C1 segment of cervical spinal cord (tissue), 14 donors: Measurements from ENCODE around the gene GM2A.
A peak's percentile ranks its signal among the peaks of the same experiment; 100 is the strongest.
"Not testable (repeated sequence)": the region's sequence is repeated elsewhere in the genome, so short reads cannot be mapped to it uniquely, and the experiment has no call there.

ENCODE experiments used
- DNase-seq, 14 donors: peaks; one replicate each; lab custom pipeline; 2025; lab: John Stamatoyannopoulos, UW

The GM2A gene

GRCh38 chr5:151227918-151228447 lies 25.0 kb upstream of the GM2A start:
- no peak for DNase-seq

- DNase-seq: no peak
Measured at GRCh38 chr5:151228986-151229385, 24.0 kb upstream of the GM2A start.

GRCh38 chr5:151230048-151230680 lies 22.8 kb upstream of the GM2A start:
- no peak for DNase-seq

GRCh38 chr5:151231359-151231758 lies 21.6 kb upstream of the GM2A start:
- no peak for DNase-seq

- no peak for DNase-seq
Measured at GRCh38 chr5:151233616-151234085, 19.3 kb upstream of the GM2A start.

GRCh38 chr5:151234476-151235238 lies 18.3 kb upstream of the GM2A start:
- no peak for DNase-seq

- DNase-seq: not testable (repeated sequence)
Measured at GRCh38 chr5:151235239-151235571, 17.8 kb upstream of the GM2A start.

- DNase-seq: no peak
Measured at GRCh38 chr5:151236888-151237287, 16.1 kb upstream of the GM2A start.

- no peak for DNase-seq
Measured at GRCh38 chr5:151237685-151238084, 15.3 kb upstream of the GM2A start.

GRCh38 chr5:151238303-151238741 lies 14.7 kb upstream of the GM2A start:
- DNase-seq: no peak

- DNase-seq: peak in 6 of 14 donors; percentile 11 to 36 (median 23)
Measured at GRCh38 chr5:151239237-151239861, 13.6 kb upstream of the GM2A start.

GRCh38 chr5:151240268-151240835 lies 12.6 kb upstream of the GM2A start:
- not testable (repeated sequence) for DNase-seq

GRCh38 chr5:151240924-151241635 lies 11.9 kb upstream of the GM2A start:
- no peak for DNase-seq

- no peak for DNase-seq
Measured at GRCh38 chr5:151243127-151243526, 9.9 kb upstream of the GM2A start.

- DNase-seq: no peak
Measured at GRCh38 chr5:151243564-151243963, 9.4 kb upstream of the GM2A start.

GRCh38 chr5:151244206-151244605 lies 8.8 kb upstream of the GM2A start:
- no peak for DNase-seq

- DNase-seq: no peak
Measured at GRCh38 chr5:151245680-151246219, 7.2 kb upstream of the GM2A start.

GRCh38 chr5:151248651-151249050 lies 4.3 kb upstream of the GM2A start:
- DNase-seq: no peak

- DNase-seq: no peak
Measured at GRCh38 chr5:151249281-151249680, 3.7 kb upstream of the GM2A start.

- DNase-seq: no peak
Measured at GRCh38 chr5:151250346-151251000, 2.5 kb upstream of the GM2A start.
